Medulla oblongata (tissue), 1 donor: ENCODE data around the gene ZNF205.
"Not testable (repeated sequence)": the region's sequence is repeated elsewhere in the genome, so short reads cannot be mapped to it uniquely, and the experiment has no call there.

Experiments used
- DNase-seq: peaks from one replicate; pipeline ENCODE4 v3.0.0-alpha.2; 2015; ENCODE audit errors: extremely low spot score

The ZNF205 gene

DNA sequence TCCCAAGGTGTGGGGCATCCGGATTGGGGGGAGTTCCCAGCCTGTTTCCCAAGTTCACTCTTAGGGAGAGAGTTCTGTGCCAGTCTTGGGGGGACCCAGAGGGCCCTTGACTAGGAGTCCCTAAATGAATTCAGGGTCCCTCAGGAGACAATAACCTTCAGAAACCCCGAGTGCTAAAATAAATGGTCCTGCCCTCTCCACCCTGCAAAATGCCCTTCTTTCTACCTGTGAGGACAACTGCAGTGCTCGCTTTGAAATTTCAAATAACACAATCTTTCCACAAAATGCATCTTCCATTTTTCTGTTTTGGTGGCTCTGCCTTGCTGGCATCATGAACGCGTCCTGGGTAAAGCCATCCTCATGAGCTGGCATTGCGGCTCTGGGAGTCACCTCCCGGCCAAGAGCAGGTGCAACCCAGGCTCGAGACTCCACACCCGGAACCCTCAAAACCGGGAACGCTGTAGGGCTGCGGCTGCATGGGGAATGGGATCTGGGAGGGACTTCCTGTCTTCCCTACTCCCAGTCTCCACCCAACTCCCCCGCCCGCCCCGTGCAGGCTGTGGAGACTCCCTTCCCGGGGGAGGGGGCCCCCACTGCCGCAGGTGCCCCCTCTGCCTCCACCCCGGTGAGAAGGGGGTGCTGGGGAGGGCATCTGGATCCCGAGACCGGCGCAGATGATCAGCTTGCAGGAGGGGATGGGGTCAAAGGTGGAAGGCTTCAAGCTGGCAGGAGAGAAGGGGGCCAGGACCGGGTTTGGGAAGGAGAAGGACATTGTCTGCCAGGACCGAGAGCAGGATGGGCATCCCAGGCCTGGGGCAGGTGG lies at the start of gene ZNF205:
Gene ZNF205, plus strand, starts transcription at position 529 of the 823 bp plus-strand sequence. CDS start 845 bp downstream, outside the sequence.
- peak; percentile 81 for DNase-seq

GRCh38 chr16:3063625-3064386 lies 48.6 kb upstream of the ZNF205 start:
- DNase-seq, result no peak

DNA sequence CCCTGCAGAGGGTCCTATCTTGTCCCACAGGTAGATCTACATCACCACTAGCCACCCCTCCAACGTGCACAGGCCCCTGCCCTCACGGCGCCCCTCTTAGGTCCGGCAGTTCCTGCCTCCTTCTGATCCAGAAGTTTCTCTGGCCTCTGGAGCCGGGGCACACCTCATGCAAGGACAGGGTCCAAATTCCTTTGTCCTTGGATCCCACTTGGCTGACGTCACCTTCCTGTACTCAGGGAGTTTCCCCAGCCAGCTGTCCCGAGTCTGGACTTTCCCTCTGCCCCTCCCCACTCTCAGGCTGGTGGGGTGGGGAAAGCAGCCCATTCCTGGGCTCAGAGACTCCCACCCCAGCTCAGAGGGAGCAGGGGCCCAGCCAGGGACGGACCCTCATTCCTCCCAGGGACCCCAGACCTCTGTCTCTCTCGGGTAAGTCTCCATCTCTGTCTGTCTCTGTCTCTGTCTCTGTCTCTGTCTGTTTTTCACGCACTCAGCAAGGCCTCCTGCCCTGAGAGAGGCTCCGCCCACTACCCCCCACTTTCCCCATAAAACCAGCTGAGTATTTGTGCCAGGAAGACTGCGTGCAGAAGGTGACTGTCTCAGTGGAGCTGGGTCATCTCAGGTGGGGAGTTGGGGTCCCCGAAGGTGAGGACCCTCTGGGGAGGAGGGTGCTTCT lies 47.2 kb upstream of the ZNF205 start, which contains the start of gene IL32:
Gene IL32, plus strand, starts transcription at position 572 of the 673 bp plus-strand sequence. CDS start 172 bp downstream, outside the sequence.
- no peak for DNase-seq

DNA sequence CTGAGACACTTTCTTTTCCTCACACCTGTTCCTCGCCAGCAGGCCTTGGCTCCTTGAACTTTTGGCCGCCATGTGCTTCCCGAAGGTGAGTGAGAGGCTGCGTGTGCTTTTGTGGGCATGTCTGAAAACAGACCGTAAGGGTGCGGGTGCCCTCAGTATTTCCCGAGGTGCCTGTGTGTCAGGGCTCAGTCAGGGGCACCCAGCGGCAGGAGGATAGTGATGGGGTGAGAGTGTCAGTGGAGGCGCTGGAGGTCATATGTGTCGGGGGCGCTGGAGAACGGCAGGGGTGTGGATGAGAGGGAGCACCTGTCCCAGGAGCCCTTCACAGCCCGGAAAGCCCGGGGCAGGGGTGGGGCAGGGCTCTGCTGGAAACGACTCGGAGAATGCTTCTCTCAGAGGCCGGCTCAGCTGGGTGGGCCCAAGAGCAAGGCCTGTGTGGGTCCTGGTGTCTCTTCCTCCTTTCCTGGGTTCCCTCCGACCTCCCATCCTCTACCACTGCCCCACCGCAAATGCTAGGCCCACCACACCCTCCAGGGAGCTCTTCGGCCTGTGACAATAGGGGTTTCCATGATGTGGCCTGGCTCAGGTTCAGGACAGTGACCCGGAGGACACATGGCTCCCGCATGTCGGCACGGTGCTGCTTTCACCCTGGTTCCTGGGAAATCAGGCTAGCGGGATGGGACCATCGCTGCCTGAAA lies 46.5 kb upstream of the ZNF205 start:
- DNase-seq, result no peak

- no peak for DNase-seq
Measured at GRCh38 chr16:3066440-3066748, 46.0 kb upstream of the ZNF205 start.

DNA sequence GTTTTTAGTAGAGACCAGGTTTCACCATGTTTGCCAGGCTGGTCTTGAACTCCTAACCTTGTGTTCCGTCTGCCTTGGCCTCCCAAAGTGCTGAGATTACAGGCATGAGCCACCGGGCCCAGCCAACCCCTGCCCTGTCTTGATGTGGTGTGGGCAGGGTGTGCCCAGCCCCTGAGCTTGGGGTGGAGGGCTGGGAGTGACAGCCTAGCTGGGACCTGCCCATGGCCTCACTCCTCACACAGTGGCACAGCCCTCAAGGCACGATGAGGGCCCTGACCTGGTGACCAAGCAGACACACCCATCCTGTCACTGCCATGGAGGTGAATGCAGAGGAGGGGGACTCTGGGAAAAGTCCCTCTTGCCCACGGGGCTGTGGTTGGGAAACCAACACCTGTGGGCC lies 43.9 kb upstream of the ZNF205 start:
- no peak for DNase-seq

- DNase-seq, result not testable (repeated sequence)
Measured at GRCh38 chr16:3069146-3069545, 43.2 kb upstream of the ZNF205 start.

- DNase-seq, result no peak
Measured at GRCh38 chr16:3070608-3071111, 41.7 kb upstream of the ZNF205 start.

- DNase-seq, result no peak
Measured at GRCh38 chr16:3071655-3072054, 40.7 kb upstream of the ZNF205 start.

DNA sequence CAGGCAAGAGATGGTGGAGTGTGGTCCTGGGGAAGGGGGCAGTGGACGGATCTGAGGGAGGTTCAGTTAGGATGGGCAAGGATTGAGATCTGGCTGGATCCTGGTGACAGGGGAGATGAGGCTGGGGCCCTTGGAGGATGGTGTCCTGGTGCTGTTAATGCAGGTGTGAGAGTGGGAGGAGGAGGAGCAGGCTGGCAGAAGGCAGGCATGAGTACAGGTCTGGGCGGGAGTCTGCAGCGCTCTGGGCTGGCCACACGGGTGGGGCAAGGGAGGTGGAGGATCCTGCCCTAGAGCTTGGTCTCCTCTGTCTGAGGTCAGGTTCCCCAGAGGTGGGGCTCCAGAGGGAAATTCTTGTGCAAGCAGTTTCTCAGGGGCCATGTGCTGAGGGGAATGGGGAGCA lies 40.2 kb upstream of the ZNF205 start:
- DNase-seq, result not testable (repeated sequence)

- DNase-seq, result not testable (repeated sequence)
Measured at GRCh38 chr16:3072576-3073263, 39.7 kb upstream of the ZNF205 start.

DNA sequence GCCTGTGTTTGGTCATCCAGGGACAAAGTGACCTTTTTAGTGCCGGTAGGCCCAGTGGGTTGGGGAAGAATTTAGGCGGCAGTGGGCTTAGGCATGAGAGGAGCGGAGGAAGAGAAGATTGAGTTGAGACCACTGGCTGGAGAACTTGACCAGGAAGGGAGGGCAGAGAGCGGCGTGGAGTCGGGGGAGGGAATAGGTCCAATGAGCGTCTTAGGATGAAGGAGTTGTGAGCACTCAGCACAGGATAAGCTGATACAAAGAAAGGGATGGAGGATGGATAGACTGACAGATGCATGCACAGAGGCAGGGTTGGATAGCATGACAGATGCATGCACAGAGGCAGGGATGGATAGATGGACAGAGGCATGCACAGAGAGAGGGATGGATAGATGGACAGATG lies 38.9 kb upstream of the ZNF205 start:
- DNase-seq, result no peak

DNA sequence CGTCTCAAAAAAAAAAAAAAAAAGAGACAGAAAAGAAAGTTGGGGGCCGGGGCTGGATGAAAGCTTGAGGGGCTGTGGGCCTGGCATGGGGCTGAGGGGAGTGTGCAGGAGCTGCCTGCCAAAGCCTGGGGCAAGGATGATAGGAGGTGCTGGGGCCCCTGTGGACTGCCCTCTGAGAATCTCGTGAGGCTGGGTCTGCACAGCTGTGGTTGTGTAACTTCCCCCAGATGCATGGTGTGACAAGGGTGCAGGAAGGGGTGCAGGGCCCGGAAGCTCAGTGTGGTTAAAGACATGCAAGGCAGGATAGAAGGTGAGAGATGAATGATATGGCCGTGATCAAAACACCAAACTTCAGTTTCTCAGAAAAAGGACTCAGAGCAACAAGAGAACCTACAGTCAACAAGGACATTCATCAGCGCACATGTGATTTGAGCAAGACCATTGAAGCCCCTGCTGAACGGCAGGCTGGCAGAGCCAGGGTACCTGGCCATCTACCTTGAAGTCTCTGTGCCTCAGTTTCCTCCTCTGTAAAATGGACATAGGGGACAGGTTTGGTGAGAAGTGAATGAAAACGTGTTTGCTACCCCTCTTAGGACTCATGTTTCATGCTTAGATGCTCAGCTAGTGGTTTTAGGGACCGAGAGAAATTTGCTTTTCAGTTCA lies 37.4 kb upstream of the ZNF205 start:
- DNase-seq, result no peak

- DNase-seq, result no peak
Measured at GRCh38 chr16:3075523-3075915, 36.9 kb upstream of the ZNF205 start.

DNA sequence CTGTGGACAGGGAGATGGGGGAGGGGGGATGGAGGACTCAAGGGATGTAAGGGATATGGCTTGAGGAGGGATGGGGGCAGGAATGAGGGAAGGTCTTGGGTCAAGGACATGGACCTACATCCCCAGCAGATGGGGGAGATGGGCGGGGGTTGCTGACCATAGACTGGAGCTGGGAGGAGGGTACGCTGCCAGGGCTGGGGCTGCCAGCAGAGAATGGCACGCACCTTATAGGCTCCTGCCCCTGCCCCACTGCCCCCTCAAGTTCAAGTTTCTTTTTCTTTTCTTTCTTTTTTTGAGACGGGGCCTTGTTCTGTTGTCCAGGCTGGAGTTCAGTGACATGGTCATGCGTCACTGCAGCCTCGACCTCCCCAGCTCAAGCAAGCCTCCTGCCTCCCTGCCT lies 36.4 kb upstream of the ZNF205 start:
- not testable (repeated sequence) for DNase-seq

DNA sequence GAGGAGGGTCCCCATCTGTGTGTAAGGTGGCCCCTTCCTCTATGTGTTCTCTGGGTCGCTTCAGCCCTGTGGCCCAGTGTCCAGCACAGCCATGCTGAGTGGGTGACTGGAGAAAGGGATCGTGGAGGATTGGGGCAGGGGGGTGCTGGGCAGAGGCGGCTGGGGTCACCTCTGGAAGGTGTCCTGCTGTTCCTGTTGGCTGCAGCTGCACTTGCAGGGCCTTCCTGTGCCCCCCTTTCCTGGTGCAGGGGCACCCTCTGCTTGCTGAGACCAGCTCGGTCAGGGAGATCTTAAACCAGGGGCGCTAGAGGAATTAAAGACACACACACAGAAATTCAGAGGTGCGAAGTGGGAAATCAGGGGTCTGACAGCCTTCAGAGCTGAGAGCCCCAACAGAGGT lies 35.8 kb upstream of the ZNF205 start:
- DNase-seq, result no peak

- no peak for DNase-seq
Measured at GRCh38 chr16:3080024-3080423, 32.4 kb upstream of the ZNF205 start.

GRCh38 chr16:3081957-3082356 lies 30.4 kb upstream of the ZNF205 start:
- DNase-seq, result not testable (repeated sequence)

DNA sequence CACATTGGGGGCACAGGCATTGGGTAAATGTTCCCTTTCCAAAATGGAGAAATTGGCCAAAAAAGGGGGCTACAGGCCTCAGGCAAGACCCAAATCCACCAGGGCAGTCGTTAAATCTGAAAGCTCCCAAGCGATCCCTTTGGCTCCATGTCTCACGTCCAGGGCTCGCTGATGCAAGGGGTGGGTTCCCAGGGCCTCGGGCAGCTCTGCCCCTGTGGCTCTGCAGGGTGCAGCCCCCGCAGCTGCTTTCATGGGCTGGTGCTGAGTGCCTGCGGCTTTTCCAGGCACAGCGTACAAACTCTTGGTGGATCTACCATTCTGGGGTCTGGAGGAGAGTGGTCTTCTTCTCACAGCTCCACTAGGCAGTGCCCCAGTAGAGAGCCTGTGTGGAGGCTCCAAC lies 29.0 kb upstream of the ZNF205 start:
- not testable (repeated sequence) for DNase-seq

DNA sequence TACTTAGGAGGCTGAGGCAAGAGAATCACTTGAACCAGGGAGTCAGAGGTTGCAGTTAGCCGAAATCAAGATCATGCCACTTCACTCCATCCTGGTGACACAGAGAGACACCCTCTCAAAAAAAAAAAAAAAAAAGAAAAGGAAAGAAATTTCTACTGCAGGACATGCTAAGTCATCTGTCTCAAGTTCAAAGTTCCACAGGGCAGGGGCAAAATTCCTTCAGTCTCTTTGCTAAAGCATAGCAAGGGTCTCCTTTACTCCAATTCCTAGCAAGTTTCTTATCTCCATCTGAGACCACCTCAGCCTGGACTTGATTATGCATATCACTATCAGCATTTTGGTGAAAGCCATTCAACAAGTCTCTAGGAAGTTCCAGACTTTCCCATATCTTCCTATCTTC lies 27.9 kb upstream of the ZNF205 start:
- DNase-seq, result no peak
